HG03095 (cell line): ENCODE results near the gene FAAP100.
"Not testable (repeated sequence)": the region's sequence is repeated elsewhere in the genome, so short reads cannot be mapped to it uniquely, and the experiment has no call there.

Experiments
- ATAC-seq: cut with Tn5 transposase; IDR thresholded peaks from one replicate; pipeline ENCODE4 v1.9.1; 2021; ENCODE audit warnings: moderate library complexity; ENCODE audit not compliant: unreplicated experiment

Gene FAAP100

GRCh38 chr17:81539961-81540675, 12.0 kb downstream of the FAAP100 start:
- ATAC-seq, result no peak

- no peak for ATAC-seq
Observed at GRCh38 chr17:81539571-81539900, 12.6 kb downstream of the FAAP100 start.

DNA sequence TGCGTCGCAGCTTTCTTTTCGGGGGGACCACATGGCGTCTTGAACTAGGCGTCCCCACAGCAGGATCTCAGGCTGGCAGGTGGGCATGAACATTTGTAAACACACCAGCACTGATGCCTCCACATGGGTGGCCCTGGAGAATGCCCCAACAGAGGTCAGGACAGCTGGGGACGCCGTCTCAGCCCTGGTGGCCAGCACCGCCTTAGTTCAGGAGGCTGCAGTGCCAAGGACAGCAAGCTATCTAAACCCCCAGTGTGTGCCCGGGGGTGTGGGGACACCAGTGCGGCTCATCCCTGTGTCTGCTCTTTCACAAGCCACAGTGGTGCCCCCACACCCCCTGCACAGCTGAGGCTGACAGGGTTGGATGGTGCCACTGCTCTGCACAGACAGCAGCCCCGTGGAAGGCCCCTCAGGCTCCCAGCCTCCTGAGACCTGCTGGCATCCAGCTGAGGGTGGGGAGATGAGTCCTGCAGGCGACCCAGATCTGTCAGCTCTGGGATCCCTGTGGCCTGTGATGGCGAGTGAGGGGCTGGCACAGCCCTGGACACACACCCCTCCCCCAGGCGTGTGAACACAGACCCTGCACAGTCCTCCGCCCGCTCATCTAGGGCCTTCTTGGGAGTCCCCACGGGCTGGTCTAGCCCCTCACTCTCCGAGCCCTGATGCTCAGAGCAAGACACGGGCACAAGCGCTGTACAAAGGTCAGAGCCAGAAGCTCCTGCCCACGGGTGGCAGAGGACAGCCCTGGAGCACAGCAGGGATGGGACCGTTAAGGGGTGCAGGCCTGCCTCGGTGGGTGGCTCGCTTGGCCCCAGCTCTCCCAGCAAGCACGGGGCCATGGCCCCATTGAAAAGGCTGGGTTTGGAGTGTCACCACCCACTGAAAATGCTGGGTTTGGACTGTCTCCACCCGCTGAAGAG, 13.2 kb downstream of the FAAP100 start:
- ATAC-seq, result no peak

GRCh38 chr17:81537856-81538555, 14.1 kb downstream of the FAAP100 start:
- no peak for ATAC-seq

GRCh38 chr17:81537343-81537855, 14.8 kb downstream of the FAAP100 start:
- no peak for ATAC-seq

GRCh38 chr17:81536299-81537290, 15.6 kb downstream of the FAAP100 start:
- ATAC-seq, result no peak

DNA sequence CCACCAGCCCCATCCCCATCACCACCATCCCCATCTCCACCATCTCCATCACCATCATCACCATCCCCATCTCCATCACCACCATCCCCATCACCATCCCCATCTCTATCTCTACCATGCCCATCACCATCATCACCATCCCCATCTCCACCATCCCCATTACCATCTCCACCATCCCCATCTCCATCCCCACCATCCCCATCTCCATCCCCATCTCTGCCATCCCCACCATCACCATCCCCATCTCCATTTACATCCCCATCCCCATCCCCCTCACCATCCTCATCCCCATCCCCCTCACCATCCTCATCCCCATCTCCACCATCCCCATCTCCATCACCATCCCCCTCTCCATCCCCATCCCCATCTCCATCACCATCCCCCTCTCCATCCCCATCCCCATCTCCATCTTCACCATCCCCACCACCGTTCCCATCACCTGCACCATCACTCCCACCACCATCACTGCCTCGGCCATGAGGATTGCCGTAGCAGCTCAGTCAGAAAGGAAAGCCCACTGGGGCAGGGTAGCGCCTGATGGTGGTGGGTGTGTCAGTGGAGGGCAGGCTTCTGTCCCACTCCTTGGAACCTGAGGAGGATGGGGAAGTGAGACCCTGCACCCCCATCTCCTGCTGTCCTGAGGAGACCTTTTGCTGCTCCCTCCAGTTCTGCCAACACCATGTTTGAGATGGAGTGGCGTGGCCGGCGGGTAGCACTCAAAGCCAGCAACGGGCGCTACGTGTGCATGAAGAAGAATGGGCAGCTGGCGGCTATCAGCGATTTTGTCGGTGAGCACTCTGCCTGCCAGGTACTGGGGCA, 16.5 kb downstream of the FAAP100 start:
- no peak for ATAC-seq

- ATAC-seq, result no peak
Observed at GRCh38 chr17:81535007-81535328, 17.2 kb downstream of the FAAP100 start.

- ATAC-seq, result no peak
Observed at GRCh38 chr17:81534157-81535006, 17.8 kb downstream of the FAAP100 start.

DNA sequence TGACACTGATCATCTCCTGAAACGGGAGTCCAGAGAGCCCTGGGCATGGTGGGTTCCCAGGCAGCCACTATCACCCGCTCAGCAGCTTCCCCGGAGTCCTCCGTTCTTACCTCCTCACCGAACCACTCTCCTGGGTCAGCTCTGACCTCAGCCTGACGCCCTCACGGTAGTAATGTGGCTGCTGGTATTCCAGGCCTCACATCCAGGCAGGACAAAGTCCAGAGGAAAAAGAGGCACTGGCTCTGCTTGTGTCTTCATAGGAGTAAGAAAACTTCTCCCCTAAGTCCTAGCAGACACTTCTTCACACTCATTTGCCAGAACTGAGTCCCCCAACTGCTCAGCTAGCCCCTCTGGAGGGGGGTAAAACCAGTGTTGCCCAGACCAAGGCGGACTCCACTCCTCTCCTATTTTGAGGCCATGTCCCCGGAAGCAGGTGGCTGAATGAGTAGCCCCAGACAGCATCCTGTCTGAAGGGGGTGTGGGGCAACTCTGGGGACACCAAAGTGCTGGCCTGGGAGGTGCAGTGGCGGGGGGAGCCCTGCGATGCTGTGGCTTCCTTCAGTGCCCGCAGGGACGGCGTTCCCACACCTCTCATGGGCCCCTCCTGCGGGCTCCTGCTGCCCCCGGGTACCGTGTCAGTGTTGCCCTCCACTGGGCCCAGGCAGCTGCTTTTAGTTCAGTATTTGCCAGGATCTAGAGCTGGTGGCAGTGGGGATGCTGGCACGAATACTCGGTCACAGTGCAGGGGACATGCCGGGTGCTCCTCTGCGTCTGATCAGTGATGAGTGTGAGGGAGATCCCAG, 18.6 kb downstream of the FAAP100 start:
- ATAC-seq, result no peak

GRCh38 chr17:81532490-81533287, 19.5 kb downstream of the FAAP100 start:
- ATAC-seq, result no peak

- not testable (repeated sequence) for ATAC-seq
Observed at GRCh38 chr17:81531998-81532404, 20.2 kb downstream of the FAAP100 start.

- not testable (repeated sequence) for ATAC-seq
Observed at GRCh38 chr17:81531013-81531412, 21.1 kb downstream of the FAAP100 start.

DNA sequence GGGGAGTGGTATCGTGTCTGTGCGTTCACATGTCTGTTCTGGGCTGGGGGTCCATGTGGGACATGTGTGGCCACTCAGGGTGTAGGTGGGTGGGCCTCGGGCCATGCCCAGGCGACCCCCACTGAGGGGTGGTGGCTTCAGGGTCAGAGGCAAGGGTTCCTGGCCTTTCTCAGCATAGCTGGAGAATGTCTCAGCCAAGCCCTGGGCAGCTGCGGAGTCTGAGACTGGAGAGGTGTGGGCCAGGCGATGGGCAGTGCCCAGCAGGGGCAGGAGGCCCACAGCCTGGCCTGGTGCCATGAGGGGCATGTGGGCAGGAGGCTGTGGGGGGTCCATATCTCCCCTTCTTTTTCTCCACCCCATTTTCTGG, 22.7 kb downstream of the FAAP100 start:
- no peak for ATAC-seq

DNA sequence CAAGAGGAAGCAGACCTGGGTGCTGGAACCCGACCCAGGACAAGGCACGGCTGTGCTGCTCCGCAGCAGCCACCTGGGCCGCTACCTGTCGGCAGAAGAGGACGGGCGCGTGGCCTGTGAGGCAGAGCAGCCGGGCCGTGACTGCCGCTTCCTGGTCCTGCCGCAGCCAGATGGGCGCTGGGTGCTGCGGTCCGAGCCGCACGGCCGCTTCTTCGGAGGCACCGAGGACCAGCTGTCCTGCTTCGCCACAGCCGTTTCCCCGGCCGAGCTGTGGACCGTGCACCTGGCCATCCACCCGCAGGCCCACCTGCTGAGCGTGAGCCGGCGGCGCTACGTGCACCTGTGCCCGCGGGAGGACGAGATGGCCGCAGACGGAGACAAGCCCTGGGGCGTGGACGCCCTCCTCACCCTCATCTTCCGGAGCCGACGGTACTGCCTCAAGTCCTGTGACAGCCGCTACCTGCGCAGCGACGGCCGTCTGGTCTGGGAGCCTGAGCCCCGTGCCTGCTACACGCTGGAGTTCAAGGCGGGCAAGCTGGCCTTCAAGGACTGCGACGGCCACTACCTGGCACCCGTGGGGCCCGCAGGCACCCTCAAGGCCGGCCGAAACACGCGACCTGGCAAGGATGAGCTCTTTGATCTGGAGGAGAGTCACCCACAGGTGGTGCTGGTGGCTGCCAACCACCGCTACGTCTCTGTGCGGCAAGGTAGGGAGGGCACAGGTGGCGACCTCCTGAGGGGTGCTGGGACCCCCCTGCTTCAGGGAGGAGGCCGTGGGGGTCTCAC, 23.3 kb downstream of the FAAP100 start:
- no peak for ATAC-seq

- no peak for ATAC-seq
Observed at GRCh38 chr17:81528384-81528650, 23.8 kb downstream of the FAAP100 start.
